ENCODE results near the gene MAN1C1. TPM values are rescaled to one million over a fixed set of nuclear protein-coding genes. Genes with fewer than 3 reads are reported as not detected.

The MAN1C1 gene
- total and polyA plus RNA-seq, 7 donors = 0.69 to 32.1 (median 12.8) TPM

- 1% methylated on average over 64 of the region's 64 CpGs for WGBS, 2 donors
- TF ChIP-seq POLR2A (IDR thresholded peaks at IDR 0.05) (peak; percentile 81 to 95), EP300 (IDR thresholded peaks at IDR 0.05) (peak in 1 of 4 donors; percentile 18), POLR2AphosphoS5 (IDR thresholded peaks at IDR 0.05) (peak; percentile 90 to 98 (median 96))
- TF ChIP-seq, protein P1, sequence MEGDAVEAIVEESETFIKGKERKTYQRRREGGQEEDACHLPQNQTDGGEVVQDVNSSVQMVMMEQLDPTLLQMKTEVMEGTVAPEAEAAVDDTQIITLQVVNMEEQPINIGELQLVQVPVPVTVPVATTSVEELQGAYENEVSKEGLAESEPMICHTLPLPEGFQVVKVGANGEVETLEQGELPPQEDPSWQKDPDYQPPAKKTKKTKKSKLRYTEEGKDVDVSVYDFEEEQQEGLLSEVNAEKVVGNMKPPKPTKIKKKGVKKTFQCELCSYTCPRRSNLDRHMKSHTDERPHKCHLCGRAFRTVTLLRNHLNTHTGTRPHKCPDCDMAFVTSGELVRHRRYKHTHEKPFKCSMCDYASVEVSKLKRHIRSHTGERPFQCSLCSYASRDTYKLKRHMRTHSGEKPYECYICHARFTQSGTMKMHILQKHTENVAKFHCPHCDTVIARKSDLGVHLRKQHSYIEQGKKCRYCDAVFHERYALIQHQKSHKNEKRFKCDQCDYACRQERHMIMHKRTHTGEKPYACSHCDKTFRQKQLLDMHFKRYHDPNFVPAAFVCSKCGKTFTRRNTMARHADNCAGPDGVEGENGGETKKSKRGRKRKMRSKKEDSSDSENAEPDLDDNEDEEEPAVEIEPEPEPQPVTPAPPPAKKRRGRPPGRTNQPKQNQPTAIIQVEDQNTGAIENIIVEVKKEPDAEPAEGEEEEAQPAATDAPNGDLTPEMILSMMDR (IDR thresholded peaks at IDR 0.05) = no peak
- Histone ChIP-seq H3K27me3 (no peaks in the 10 kb centered on the region), H3K36me3 (peaks cover 0 to 31% (median 6%) of the 10 kb centered on the region in 4 donors), H3K4me3 (peak within 1 kb of the TSS; percentile 78 to 97 (median 92)), H3K9me3 (no peaks in the 10 kb centered on the region), H3K4me1 (peaks cover 2 to 35% (median 29%) of the 10 kb centered on the region in 4 donors), H3K27ac (peak within 1 kb of the TSS; percentile 90 to 96 (median 91))
- intact Hi-C loops (cut with DNase I) = loop anchor here (1.0 to 10.0 kb wide), 3 partner anchors 57 to 575 kb away; partner anchors contain the start of genes PAFAH2 and RSRP1
- peak; percentile 92 for DNase-seq
Measured at GRCh38 chr1:25819491-25820246, 203.1 kb downstream of the MAN1C1 start, which contains the start of gene MTFR1L. TSS of gene MTFR1L (plus strand) at chr1:25819954. CDS start at chr1:25823105, 3,151 bp downstream.

GRCh38 chr1:25820247-25821111 is 203.9 kb downstream of the MAN1C1 start:
- Histone ChIP-seq H3K4me3 (peak overlapping the region; percentile 78 to 97 (median 92)), H3K27ac (peak overlapping the region; percentile 90 to 96 (median 91)), H3K4me1 (peaks cover 2 to 35% (median 29%) of the 10 kb centered on the region in 4 donors), H3K9me3 (no peaks in the 10 kb centered on the region), H3K36me3 (peaks cover 0 to 26% (median 4%) of the 10 kb centered on the region in 4 donors), H3K27me3 (no peaks in the 10 kb centered on the region)
- TF ChIP-seq, protein P1 (IDR thresholded peaks at IDR 0.05) = no peak
- TF ChIP-seq EP300 (IDR thresholded peaks at IDR 0.05) (no peak), POLR2A (IDR thresholded peaks at IDR 0.05) (no peak), POLR2AphosphoS5 (IDR thresholded peaks at IDR 0.05) (no peak)
- peak; percentile 77 for DNase-seq
- intact Hi-C loops (cut with DNase I) = loop anchor here (5.0 kb wide), 1 partner anchor 177 kb away; the partner anchor contains the start of gene PAFAH2
- WGBS, 2 donors = 1% methylated on average over 67 of the region's 67 CpGs

- Histone ChIP-seq H3K36me3 (peaks cover 0 to 26% (median 5%) of the 10 kb centered on the region in 4 donors), H3K4me1 (peaks cover 2 to 35% (median 29%) of the 10 kb centered on the region in 4 donors), H3K4me3 (peak overlapping the region; percentile 78 to 97 (median 92)), H3K9me3 (no peaks in the 10 kb centered on the region), H3K27me3 (no peaks in the 10 kb centered on the region), H3K27ac (peak overlapping the region; percentile 90 to 96 (median 91))
- 30 to 31% methylated on average over 10 of the region's 10 CpGs for WGBS, 2 donors
- DNase-seq = no peak
- intact Hi-C loops (cut with DNase I) = loop anchor here (5.0 kb wide), 1 partner anchor 176 kb away; the partner anchor contains the start of gene PAFAH2
- TF ChIP-seq POLR2A (IDR thresholded peaks at IDR 0.05) (no peak), EP300 (IDR thresholded peaks at IDR 0.05) (no peak), POLR2AphosphoS5 (IDR thresholded peaks at IDR 0.05) (no peak)
- TF ChIP-seq, protein P1 (IDR thresholded peaks at IDR 0.05) = no peak
Measured at GRCh38 chr1:25821112-25821476, 204.5 kb downstream of the MAN1C1 start.

DNA sequence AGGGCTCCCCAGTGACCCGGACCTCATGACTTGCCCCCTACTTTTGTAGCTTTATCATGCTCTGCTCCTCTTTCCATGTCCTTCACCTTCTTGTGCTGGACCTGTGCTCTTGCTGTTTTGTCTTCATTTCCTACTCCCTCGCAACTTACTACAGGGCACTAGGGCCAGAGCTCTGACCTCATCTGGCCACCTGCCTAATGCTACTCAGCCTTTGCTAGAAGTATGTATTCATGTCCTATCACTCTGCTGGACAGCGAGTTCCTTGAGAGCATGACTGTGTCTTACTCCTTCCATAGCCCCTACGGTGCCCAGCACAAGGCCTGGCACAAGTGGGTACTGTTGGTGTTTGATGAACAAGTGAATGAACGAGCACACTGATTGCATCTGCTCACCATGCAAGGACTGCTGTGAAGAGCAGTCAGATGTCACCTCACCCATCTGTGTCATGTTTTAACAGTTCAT is 205.1 kb downstream of the MAN1C1 start:
- Histone ChIP-seq H3K36me3 (peaks cover 0 to 26% (median 10%) of the 10 kb centered on the region in 4 donors), H3K27me3 (no peaks in the 10 kb centered on the region), H3K27ac (peak overlapping the region in 2 of 4 donors; percentile 91 to 96), H3K4me1 (peaks cover 2 to 35% (median 29%) of the 10 kb centered on the region in 4 donors), H3K4me3 (peak overlapping the region in 1 of 4 donors; percentile 97), H3K9me3 (no peaks in the 10 kb centered on the region)
- intact Hi-C loops (cut with DNase I) = loop anchor here (5.0 kb wide), 1 partner anchor 176 kb away; the partner anchor contains the start of gene PAFAH2
- 83 to 84% methylated on average over 5 of the region's 5 CpGs for WGBS, 2 donors
- TF ChIP-seq POLR2AphosphoS5 (IDR thresholded peaks at IDR 0.05) (no peak), POLR2A (IDR thresholded peaks at IDR 0.05) (no peak), EP300 (IDR thresholded peaks at IDR 0.05) (no peak)
- TF ChIP-seq, protein P1 (IDR thresholded peaks at IDR 0.05) = no peak
- DNase-seq = no peak

All from sigmoid colon (tissue), 7 donors.